Activated CD4-positive, alpha-beta T cell treated with anti-CD3 and anti-CD28 coated beads for 48 hours (primary cell): ENCODE results near the gene B4GALT5.
A peak's percentile ranks its signal among the peaks of the same experiment; 100 is the strongest.
"Not testable (repeated sequence)": the region's sequence is repeated elsewhere in the genome, so short reads cannot be mapped to it uniquely, and the experiment has no call there.

Source experiments
- DNase-seq: peaks from one replicate; pipeline ENCODE4 v3.0.0-alpha.2; 2020

The B4GALT5 gene

DNA sequence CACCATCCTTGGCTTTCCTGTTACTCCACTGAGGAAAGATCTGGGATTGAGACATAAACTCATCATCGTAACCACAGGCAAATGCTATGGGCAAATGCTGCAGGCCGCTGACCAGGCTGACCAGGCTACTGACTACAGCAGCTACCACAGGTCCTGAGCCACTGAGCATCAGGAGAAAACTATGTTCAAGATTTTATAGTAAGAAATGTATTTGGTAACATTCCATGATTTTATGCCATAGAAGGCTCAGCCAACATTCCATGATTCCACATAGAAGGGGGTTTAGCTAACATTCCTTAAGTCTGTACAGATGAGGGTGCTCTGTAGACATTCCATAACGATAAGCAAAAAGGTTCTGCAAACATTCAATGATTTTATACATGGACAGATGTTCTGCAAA, 16.1 kb upstream of the B4GALT5 start:
- DNase-seq = no peak

DNA sequence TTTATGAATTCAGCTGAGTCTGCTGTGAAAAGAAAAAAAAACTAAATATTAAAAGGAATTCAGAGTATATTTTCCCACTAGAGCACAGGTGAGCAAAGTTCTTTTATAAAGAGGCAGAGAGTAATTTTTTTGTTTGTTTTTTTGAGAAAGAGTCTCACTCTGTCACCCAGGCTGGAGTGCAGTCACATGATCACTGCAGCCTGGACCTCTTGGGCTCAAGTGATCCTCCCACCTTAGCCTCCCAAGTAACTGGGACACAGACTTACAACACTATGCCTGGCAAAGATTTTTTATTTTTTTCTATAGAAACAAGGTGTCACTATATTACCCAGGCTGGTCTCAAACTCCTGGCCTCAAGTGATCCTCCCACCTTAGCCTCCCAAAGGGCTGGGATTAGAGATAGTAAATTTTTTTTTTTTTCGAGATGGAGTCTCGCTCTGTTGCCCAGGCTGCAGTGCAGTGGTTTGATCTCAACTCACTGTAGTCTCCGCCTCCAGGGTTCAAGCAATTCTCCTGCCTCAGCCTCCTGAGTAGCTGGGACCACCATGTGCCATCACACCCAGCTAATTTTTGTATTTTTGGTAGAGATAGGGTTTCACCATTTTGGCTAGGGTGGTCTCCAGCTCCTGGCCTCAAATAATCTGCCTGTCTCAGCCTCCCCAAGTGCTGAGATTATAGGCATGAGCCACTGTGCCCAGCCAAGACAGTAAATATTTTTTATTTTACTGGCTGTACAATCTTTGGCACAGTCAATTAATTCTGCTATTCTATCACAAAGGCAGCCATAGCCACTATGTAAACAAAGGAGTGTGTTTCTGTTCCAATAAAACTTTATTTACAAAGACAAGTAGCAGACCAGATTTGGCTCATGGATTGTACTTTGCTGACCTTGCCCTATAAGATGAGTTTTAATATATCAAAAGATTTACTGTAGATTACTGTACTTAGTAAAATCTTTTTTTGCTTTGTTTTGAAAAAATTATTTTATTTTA, 14.5 kb upstream of the B4GALT5 start:
- DNase-seq = no peak

DNA sequence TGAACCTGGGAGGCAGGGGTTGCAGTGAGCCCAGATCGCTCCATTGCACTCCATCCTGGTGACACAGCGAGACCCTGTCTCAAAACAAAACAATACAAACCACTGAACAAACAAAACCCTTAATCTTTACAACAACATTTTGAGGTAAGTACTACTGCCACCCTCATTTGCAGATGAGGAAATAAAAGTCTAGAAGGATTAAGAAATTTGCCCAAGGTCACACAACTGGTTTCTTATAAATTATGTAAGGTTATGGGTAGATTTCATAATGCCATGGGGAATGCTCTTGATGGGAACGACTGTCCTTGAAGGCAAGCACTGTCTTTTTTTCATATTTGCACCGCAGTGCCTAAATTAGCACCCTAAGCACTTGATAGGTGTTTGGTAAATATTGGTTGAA, 13.8 kb upstream of the B4GALT5 start:
- DNase-seq = no peak

DNA sequence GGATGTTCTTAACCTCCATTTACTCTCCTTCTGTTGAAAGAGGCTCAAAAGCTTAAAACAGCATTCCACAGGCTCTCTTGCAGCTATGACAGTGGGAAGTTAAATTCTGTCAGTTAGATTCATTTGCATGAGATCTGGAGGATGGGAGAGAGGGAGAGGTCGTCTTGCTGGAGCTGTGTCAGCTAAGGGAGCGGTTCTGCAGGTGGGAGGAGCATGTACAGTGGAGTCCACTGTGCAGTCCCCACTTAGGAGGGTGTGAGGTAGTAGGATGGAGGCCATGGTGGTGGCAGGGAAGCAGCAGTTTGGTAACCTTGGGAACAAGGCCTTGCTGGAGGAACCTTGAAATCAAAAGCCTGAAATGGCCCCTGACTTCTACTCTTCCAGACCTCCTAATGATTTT, 12.0 kb upstream of the B4GALT5 start:
- no peak for DNase-seq

GRCh38 chr20:49725224-49725606, 11.5 kb upstream of the B4GALT5 start:
- not testable (repeated sequence) for DNase-seq

DNA sequence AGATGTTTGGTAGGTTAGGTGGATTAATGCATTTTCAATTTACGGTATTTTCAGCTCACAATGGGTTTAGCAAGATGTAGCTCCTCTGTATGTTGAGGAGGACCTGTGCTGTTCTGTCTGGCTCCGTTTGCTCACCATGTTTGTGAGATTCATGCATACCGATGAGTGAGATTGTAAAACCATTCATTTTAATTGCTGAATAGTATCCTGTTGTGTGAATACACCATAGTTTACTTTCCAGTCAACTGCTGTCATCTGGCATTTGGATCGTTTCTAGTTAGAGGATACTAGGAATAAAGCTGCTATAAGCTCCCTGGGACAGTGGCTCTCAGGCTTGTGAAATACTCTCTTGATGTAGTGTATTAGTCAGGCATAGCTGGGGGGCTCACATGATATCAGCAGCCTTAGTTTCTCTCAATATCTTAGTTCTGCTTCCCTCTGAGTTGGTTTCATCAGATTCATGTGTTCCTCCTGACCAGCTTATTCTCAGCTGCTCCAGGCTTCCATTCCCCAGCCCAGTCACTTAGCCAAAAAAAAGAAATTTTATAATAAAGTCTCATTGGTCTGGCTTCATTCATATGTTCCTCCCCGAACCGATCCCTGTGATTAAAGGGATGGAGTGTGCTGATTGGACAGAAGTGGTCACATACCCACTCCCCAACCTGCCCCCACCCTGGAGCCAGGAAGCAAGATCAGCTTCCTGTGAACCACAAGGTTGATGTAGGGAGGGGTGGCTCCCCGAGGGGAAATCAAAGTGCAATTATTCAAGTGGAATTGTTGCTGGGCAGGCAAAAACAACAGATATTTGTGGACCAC, 10.9 kb upstream of the B4GALT5 start:
- peak; percentile 7 for DNase-seq

DNA sequence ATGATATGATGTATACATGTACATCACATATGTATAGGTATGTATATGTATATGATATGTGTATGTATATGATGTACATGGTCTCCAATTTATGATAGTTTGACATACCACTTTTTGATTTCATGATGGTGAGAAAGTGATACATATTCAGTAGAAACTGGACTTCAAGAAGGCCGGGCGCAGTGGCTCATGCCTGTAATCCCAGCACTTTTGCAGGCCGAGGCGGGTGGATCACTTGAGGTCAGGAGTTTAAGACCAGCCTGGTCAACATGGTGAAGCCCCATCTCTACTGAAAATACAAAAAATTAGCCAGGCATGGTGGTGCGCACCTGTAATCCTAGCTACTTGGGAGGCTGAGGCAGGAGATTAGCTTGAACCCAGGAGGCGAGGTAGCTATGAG, 10.1 kb upstream of the B4GALT5 start:
- DNase-seq = not testable (repeated sequence)

- DNase-seq = not testable (repeated sequence)
These were observed 7.6 kb upstream of the B4GALT5 start for GRCh38 chr20:49721326-49721725.

DNA sequence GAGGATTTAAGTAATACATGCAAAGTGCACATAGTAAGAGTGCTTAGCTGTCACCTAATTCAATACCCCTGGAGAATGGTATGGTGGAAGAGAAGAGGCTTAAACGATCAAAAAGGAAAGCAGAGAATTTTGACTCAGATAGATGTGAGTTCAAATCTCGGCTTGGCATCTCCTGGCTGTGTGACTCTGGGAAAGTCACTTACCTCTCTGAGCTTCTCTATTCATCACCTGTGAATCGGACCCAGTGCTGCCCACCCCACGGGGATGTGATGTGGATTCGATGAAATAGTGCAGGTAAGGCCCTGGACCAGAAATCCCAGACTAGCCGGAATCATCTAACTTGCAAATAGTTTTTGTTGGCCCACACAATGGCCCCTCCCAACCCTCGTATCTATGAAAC, 1.8 kb upstream of the B4GALT5 start:
- no peak for DNase-seq

DNA sequence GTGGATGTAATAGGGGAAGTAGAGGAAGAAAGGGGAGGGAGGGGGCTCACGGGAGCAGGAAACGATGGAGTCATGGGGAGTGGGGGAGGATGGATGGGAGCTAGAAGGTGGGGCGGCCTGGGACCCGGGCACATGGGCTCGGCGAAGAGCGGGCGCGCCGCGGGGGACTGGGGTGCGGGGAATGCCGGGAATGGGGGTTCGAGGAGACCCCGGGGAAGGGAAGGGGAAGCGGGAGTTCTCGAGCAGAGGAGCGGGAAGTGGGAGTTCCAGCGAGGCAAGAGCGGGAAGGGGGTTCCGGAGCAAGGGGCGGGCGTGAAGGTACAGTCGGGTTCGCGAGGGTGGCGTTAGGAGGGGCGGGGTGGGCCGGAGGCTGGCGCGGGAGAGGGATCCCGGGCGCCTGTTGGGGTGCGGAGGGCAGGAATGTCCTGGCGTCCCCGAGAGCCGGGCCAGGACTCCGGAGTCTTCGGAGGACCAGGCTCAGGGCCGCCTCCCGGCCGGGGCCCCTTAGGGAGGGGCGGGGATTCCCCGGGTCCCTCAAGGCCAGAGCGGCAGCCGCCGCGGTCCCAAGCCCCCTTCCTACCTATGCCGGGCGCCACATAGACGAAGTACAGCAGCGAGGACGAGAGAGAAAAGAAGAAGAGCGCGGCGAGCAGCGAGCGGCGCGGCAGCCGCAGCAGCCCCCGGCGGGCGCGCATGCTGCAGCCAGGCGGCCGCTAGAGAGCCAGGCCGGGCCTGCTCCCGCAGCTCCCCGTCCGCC, 504 bp downstream of the B4GALT5 start:
- peak; percentile 32 for DNase-seq

GRCh38 chr20:49712646-49712995, 1.1 kb downstream of the B4GALT5 start:
- DNase-seq = no peak

- DNase-seq = no peak
These were observed 1.6 kb downstream of the B4GALT5 start for GRCh38 chr20:49712118-49712517.

DNA sequence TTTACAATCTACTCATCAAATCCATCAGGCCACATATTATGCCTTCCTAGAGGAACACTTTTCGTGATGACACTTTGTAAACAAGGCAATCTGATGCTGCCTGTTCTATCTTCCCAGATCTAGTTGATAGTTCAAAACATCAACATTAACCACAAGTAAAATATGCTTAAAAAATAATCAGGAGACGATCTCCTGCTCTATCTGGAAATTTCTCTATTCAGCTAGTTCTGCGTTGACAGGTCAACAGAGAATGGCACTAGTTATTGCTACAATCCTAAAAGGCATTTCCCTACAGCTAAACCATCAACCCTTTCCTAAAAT, 2.1 kb downstream of the B4GALT5 start:
- DNase-seq = no peak

DNA sequence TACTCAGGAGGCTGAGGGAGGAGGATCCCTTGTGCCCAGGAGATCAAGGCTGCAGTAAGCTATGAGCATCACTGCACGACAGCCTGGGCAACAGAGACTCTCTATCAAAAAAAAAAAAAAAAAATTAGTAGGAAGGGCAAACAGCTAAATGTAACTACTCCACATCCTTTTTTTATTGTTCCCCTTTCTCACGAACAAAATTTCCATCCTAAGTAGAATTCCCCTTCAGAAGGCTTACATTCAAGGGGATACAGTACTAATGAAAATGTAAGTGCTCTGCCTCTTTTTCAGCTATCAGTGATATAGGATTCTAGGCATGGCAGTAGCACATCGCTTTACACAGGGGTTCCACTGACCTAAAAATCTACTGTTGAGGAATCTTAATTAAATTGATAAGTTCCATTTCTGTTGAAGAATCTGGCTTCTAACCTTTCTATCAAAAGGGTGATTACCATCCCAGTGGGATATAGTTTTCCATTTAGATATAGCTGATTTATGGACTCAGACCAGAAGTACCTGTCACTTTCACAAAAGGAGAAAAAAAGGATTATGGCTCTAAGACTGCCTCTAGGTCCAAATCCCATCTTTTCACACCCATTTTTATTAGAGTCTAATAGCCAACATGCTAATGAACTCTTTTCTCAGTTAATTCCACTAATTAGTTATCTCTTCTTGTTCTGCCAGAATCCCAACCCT, 2.6 kb downstream of the B4GALT5 start:
- DNase-seq = no peak

DNA sequence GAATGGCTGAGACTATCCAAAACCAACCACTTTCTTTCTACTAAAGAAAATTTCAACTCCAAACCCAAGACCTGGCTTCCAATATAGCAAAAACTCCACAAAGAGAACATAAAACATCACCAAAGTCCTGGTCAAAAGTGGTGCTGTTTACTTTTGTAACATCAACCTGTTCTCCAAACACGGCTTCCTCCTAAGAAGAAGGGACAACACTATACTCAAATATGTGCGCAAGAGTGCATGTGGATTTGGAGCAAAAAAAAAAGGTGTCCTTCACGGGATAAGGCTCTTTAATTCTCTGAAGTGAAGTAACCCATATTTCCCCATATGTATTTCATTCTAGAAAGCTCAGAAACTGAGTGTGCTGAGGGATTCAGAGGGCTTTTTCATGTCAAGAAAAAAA, 6.6 kb downstream of the B4GALT5 start:
- no peak for DNase-seq

DNA sequence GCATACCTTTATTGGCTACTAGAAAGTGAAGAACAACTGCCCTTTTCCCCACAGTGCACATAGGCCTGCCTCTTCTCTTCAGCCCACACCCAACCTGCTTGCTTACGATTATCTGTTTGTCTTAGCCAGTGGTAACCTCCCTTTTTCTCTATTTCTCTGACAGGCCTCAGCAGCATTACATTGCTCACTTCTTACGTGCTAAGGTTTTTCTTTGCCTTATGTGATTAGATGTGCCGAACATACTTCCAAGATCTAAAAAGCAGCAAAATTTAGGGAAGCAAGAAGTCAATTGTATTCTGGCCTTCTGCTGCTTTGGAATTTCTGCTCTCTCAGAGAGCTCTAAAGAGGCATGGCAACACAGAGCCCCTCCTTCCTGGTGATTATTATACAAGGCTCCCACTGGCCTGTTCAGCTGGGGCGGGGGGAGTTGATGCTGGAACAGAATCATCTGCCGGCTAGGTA, 7.0 kb downstream of the B4GALT5 start:
- no peak for DNase-seq

DNA sequence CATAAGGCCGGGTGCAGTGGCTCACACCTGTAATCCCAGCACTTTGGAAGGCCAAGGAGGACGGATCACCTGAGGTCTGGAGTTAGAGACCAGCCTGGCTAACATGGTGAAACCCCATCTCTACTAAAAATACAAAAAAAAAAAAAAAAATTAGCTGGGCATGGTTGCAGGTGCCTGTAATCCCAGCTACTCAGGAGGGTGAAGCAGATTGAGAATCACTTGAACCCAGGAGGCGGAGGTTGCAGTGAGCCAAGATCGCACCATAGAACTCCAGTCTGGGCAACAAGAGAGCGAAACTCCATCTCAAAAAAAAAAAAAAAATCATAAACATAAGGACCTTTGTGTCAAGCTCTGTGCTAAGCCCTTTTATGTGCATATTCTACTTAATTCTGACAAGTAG, 7.8 kb downstream of the B4GALT5 start:
- DNase-seq = not testable (repeated sequence)

DNA sequence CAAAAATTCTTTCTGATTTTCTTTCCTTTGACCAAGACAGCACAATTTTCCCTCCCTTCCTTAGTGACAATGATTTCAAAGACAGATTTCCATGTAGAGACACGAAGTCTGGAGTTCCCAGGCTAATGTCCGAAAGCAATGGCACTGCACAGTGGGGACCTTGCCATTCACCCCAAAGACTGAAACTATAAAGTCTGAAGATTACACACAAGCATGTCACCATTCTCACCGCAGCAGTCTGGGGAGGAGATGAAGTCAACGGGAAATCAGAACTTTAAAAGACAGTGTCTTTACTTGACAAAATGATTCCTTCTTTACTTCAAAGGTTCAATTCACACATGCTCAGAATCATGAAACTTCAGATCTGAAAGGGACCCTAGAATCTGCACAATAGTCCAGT, 8.3 kb downstream of the B4GALT5 start:
- DNase-seq = no peak

GRCh38 chr20:49704932-49705336, 8.7 kb downstream of the B4GALT5 start:
- no peak for DNase-seq

- DNase-seq = no peak
These were observed 11.8 kb downstream of the B4GALT5 start for GRCh38 chr20:49701916-49702315.

DNA sequence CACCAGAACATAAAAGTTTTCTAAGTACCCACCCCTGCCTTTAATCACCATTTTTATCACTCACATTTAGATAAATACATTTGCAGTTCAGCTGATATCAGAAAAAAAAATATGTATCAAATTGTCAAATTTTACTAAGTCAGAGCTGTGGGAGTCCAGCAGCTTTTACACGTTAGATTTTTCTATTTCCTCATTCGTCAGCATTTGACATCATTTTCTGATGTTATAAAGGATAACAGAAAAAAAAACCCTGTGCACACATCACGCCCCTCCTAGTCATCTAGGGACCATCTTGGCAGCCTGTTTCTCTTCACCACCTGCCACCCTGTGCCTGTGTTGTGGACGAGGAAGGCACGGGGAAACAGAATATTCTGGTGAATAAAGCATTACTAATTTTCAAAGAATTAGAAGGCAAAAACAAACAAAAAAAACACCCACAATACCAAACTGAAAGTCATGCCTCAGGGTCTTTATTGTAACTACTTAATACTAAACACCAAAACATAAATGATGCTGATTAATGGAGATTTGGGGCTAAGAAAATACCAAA, 12.4 kb downstream of the B4GALT5 start:
- peak; percentile 30 for DNase-seq
